NCI-H2227 (cell line): ENCODE measurements around the gene ALOX15B.
A peak's percentile ranks its signal among the peaks of the same experiment; 100 is the strongest.

ENCODE experiments used
- DNase-seq: peaks from one replicate; lab custom pipeline; 2025; ENCODE audit not compliant: unreplicated experiment; lab: John Stamatoyannopoulos, UW

The ALOX15B gene, protein sequence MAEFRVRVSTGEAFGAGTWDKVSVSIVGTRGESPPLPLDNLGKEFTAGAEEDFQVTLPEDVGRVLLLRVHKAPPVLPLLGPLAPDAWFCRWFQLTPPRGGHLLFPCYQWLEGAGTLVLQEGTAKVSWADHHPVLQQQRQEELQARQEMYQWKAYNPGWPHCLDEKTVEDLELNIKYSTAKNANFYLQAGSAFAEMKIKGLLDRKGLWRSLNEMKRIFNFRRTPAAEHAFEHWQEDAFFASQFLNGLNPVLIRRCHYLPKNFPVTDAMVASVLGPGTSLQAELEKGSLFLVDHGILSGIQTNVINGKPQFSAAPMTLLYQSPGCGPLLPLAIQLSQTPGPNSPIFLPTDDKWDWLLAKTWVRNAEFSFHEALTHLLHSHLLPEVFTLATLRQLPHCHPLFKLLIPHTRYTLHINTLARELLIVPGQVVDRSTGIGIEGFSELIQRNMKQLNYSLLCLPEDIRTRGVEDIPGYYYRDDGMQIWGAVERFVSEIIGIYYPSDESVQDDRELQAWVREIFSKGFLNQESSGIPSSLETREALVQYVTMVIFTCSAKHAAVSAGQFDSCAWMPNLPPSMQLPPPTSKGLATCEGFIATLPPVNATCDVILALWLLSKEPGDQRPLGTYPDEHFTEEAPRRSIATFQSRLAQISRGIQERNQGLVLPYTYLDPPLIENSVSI

DNA sequence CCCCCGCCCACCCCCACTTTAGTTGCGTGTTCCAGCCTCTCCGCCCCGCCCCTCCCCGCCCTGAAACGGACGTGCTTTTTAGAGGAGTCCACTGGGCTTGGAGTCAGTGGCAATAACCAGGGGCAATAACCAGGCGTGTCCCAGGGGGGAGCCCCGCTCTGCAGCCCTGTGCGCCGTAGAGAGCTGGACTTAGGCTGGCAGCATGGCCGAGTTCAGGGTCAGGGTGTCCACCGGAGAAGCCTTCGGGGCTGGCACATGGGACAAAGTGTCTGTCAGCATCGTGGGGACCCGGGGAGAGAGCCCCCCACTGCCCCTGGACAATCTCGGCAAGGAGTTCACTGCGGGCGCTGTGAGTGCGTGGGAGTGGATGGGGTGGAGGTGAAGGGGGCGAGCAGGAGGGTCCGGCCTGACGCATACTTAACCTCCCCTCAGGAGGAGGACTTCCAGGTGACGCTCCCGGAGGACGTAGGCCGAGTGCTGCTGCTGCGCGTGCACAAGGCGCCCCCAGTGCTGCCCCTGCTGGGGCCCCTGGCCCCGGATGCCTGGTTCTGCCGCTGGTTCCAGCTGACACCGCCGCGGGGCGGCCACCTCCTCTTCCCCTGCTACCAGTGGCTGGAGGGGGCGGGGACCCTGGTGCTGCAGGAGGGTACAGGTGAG is at the start of gene ALOX15B:
ALOX15B (plus strand) TSS at position 106 of the 657 bp plus-strand sequence; CDS start at position 203, 97 bp downstream.
- DNase-seq: no peak

DNA sequence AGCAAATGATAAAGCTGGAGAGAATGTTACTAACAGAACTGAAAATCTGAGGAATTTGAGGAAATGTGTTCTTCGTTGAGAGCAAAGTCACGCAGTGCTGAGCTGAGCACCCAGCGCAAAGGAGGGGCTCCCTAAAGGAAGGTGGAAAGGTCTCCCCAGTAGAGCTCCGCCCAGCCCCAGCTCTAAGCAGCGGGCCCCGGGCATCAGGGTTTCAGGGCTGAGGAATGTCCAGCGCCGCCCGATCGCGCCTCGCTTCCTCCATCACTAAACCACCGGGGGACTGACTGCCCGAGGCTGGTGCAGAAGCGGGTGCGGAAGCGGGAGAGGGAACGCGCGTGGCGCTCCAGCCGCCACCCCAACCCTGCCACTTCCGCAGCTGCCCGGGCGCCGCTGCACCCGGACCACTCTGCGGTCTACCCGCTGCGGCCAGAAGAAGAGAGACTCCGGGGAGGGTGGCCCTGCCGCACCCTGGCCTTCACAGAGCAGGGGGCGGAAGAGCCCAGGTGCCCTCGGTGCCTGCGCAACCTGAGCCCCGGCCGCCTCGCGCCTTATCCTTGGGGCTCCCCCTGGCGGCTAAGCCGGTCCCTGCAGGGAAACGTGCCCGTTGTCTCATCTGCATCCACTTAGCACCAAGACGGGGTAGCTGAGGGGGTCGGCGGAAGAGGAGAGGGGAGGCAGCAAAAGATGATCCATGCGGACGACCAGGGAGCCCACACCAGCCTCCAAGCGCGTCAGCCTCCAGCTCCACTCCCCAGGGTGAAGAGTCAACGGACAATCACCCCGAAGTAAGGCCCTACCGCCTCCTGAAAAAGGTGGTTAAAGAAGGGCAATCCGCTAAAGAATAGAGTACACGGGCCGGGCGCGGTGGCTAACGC is 48.8 kb upstream of the ALOX15B start:
- DNase-seq: peak; percentile 86

GRCh38 chr17:7992516-7992915 is 46.3 kb upstream of the ALOX15B start:
- no peak for DNase-seq

GRCh38 chr17:7992924-7993323 is 45.9 kb upstream of the ALOX15B start:
- DNase-seq: no peak

GRCh38 chr17:7993972-7994589 is 44.8 kb upstream of the ALOX15B start:
- DNase-seq: no peak

GRCh38 chr17:7995724-7996123 is 43.1 kb upstream of the ALOX15B start:
- no peak for DNase-seq

GRCh38 chr17:7997186-7997585 is 41.7 kb upstream of the ALOX15B start:
- peak; percentile 51 for DNase-seq

DNA sequence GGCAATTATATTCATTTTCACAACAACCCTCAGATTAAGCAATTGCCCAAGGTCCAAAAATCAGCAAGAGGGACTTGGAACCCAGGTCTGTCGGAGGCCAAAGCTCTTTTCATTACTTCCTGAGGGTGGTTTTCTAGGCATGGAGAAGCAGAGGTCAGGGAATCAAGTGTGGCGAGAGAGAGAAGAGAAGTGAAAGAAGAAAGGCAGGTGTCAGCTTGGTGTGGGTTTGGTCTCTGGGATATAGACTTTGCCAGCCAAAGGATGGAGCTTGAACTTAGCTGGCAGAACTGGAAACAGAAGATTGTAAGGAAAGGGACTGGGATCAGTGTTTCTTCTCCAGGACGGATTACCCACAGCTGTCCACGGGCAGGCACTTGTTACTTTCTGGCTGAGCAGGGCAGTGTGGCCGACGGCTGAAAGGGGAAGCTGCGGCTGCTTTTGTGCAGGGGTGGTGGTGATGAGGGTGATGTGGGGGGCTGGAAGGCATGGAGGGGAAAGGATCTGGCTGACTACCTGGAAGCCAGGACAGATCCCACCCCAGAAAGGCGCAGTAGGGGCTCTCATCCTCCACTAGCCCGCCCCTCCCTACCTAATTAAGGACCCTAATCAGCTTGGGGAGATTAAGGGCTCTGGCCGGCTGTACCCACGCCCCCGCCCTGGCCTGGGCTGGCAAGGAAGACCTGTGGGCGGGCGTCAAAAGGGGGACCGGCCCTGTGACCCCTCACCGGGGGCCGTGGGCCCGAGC is 36.7 kb upstream of the ALOX15B start, which contains the start of gene GUCY2D:
GUCY2D (plus strand) TSS at position 640 of the 745 bp plus-strand sequence. CDS start 433 bp downstream, outside the sequence.
- no peak for DNase-seq

GRCh38 chr17:8002721-8003593 is 35.9 kb upstream of the ALOX15B start:
- DNase-seq: no peak

DNA sequence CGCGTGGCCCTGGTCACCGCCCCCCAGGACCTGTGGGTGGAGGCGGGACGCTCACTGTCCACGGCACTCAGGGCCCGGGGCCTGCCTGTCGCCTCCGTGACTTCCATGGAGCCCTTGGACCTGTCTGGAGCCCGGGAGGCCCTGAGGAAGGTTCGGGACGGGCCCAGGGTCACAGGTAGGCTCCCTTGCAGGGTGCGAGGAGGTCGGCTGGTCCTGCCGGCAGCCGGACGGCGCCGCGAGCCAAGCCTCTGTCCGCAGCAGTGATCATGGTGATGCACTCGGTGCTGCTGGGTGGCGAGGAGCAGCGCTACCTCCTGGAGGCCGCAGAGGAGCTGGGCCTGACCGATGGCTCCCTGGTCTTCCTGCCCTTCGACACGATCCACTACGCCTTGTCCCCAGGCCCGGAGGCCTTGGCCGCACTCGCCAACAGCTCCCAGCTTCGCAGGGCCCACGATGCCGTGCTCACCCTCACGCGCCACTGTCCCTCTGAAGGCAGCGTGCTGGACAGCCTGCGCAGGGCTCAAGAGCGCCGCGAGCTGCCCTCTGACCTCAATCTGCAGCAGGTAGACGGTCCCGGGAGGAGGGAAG is 35.2 kb upstream of the ALOX15B start:
- DNase-seq: no peak

GRCh38 chr17:8004899-8005298 is 34.0 kb upstream of the ALOX15B start:
- no peak for DNase-seq

DNA sequence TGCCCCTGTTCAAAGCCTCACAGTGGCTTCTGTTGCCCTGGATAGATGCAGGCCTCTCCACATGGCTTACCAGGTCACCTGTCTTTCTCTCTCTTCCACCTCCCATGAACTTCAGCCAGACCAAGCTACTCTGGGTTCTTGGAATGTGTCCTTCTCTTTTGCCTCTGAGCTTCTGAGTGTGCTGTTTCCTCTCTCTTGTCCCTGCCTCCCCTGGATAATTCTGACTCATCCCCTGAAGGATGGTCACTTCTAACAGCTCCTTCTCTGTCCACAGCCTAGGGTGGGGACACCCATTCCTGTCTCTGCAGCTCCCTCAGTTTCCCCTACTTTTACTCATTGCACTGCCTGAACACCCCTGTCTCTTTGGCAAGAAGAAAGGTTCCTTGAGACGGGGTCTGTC is 33.5 kb upstream of the ALOX15B start:
- no peak for DNase-seq

- no peak for DNase-seq
These were observed 32.7 kb upstream of the ALOX15B start for GRCh38 chr17:8005967-8006730.

- no peak for DNase-seq
These were observed 31.8 kb upstream of the ALOX15B start for GRCh38 chr17:8006836-8007680.

GRCh38 chr17:8007836-8008235 is 31.0 kb upstream of the ALOX15B start:
- DNase-seq: no peak

- DNase-seq: no peak
These were observed 26.7 kb upstream of the ALOX15B start for GRCh38 chr17:8012045-8012580.
